Forelimb muscle (tissue), 1 donor: ENCODE results near the gene OXSM. TPM values are rescaled to one million over a fixed set of nuclear protein-coding genes. Genes with fewer than 3 reads are reported as not detected.
A peak's percentile ranks its signal among the peaks of the same experiment; 100 is the strongest.

Experiments
- DNase-seq: peaks from one replicate; pipeline ENCODE4 v3.0.0-alpha.2; 2013; ENCODE audit warnings: low read depth
- polyA plus RNA-seq: library from polyadenylated mRNA; unstranded; fragments of 120-200 nt; gene quantifications from one replicate; pipeline ENCODE4 v1.2.1, GENCODE V29; 2013; ENCODE audit not compliant: insufficient read length

OXSM gene
- polyA plus RNA-seq, 1 donor: 10.5 TPM

DNA sequence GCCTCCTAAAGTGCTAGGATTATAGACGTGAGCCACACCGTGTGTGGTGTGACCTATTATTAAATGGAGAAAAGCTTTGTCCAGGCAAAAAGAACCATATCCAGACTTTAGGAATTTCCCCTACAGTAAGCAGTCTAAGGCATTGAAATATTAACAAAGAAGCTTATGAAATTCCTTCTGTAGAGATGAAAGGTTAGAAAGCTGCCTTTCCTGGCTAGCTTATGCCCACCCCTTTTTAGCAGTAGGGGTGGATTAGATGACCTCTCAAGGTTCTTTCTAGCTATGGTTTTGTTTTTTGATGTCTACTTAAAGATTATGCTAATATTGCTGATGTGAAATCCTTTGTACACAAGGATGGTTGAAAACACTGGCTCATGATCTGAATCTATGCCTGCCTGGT is 13.9 kb downstream of the OXSM start:
- DNase-seq: no peak

DNA sequence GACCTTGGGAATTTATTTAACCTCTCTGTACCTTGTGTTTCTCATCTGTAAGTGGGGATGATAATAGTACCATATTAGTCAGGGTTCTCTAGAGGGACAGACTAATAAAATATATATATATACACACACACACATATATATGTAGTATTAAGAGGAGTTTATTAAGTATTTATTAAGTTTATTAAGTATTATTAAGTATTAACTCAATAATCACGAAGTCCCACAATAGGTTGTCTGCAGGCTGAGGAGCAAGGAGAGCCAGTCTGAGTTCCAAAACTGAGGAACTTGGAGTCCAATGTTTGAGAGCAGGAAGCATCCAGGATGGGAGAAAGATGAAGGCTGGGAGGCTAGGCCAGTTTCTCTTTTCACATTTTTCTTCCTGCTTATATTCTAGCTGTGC is 14.8 kb downstream of the OXSM start:
- no peak for DNase-seq

GRCh38 chr3:25812644-25813043 is 22.8 kb downstream of the OXSM start:
- no peak for DNase-seq

GRCh38 chr3:25817107-25817506 is 27.2 kb downstream of the OXSM start:
- no peak for DNase-seq

- DNase-seq: no peak
Observed at GRCh38 chr3:25817638-25818037, 27.7 kb downstream of the OXSM start.

GRCh38 chr3:25818335-25818734 is 28.4 kb downstream of the OXSM start:
- no peak for DNase-seq

DNA sequence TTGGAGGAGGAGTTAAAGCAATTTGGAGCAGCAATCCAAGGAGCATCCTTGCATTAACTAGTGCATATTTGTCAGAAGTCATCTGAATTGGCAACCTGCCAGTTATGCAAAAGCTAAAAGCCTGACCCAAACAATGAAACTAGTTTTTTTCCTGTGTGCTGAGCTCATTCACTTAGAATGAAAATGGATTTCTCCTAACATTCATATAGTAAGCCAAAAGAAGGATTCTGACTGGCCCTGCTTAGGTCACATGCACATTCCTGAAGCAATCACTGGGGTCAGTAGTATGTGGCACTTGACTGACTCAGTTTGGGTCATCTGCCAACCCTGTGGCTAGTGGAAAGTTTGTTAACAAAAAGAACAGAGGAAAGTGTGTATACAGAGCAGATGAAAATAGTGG is 30.5 kb downstream of the OXSM start:
- DNase-seq: peak; percentile 8

DNA sequence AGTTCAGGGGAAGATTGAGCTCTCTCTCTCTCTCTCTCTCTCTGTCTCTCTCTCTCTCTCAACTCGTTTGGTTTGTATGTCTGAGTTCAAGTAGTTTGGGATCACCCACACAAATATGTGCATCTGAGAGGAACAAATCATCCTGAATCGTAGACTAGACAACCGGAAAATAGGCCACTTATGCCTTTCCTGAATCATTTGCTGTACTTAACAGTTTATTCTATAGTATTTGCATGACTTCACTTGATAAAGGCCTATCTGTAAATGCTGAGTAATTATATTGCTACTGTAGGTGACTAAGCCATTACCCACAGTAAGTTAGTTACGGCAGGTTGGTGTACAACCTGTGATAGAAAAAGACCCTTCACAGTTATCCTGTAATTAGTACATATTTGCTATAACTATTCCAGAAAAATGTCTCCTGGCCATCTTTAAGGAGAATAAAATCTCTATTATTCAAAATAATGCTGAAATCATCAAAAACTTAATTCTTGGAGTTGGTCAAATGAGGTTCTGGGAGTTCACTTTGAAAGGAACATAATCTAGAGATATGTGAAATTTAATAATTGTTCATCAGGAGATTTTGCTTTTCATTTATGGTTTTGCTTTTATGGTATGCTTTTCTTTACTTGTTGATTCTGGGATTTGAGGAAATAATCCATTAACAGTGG is 31.1 kb downstream of the OXSM start:
- no peak for DNase-seq

DNA sequence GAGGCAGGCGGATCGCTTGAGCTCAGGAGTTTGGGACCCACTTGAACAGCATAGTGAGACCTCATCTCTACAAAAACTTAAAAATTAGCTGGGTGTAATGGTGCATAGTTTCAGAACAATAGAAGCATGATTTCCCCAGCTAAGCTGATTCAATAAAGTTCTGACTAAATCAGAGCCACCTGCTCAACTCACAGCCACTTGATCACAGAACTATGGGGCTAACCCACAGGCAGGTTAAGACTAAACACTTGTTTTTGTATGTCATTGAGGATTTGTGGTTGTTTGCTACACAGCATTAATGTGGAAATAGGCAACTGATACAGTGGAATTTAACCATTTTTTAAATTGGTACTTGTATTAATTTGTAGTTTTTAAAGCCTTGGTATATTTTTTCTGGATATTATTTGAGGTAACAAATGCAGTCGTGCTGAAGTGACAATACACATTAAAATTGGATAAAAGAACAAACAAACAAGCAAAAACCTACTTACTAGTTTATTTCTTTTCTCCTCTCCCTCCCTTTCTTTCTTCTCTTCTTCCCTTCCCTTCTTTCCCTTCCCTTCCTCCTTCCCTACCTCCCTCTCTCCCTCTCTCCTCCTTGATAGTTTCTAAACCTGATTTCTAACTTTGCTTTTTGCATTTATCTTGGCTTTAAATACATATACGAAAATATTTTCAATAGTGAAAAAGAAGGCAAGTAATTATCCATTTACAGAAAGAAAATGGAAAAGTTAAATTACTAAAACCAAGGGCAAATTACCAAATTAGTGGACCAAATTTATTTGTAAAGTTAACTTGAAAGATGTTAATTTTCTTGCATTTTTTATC is 32.1 kb downstream of the OXSM start:
- no peak for DNase-seq

DNA sequence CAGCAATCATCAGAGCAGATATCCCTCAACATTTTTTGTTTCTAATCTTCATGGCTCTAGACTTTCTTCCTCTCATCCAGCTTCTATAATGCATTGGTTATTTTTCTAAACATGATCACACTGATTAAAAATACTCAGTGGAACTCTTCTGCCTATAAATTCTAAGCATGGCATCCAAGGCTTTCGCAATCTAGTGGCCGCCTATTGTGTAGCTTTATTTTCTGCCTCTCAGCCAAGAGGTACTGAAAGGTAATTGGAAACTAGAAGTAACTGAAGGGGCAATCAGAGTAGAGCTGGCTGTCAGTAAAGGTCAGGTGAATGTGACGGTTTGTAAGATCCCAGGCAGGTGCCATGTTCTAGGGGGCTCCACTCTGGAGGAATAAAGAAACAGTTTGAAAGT is 33.4 kb downstream of the OXSM start:
- DNase-seq: no peak

GRCh38 chr3:25826510-25826909 is 36.6 kb downstream of the OXSM start:
- no peak for DNase-seq

DNA sequence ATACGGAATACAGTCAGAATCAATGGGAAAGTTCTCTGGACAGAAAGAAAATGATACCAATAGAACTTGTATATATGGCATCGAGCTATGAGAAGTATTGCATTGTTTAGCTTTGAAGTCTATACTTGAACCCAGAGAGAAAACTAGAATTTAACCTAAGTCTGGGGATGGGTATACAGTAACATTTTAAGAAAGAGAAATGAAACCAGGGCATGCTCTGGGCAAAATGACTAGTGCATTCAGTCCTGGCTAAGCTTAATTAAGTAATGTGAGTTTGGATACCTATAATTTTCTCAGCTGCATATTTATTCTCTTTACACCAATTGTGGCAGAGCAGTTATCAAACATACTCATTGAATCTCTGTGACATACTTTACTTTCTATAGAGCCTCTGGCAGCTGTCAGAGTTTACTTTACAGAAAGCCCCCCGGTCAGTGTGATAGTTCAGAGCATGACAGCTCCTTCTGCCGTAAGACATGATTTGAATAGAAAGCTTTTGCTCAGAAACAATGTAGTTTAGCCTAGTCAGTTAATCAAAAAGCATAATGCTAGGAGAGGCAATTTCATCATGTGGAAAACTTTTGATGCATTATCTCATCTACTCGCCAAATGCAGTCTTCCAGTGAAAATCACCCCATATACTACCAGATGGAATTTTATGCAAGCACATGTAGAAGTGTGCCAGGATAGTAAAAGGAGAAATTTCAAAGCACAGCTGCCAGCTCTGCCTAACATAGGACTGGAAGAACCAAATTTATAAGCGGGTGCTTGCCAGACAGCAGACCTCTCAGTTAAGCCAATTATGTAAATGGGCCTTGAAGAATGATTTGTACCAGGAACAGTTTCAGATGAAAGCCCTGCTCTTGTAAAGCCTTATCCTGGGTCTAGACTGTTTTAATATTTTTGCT is 40.7 kb downstream of the OXSM start:
- DNase-seq: peak; percentile 16

- peak; percentile 16 for DNase-seq
Observed at GRCh38 chr3:25831578-25831977, 41.7 kb downstream of the OXSM start.

DNA sequence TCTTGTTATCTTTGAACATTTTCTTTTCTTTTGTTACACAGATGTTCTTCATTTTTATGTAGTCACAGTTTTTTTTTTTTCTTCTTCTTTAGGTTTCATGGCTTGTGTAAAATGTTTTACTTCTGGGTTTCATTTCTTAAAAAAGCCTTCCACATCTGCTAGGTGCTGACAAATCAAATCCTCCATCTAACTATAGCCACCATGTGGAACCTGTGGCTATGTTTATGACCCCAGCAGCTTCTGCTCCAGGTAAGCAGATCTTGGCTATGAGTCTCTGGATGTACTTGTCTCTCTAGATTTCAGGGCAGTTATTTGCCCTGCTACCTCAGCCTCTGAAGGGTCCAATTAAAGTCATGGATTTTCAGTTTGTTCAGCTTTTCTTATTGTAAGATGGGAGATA is 44.5 kb downstream of the OXSM start:
- no peak for DNase-seq

DNA sequence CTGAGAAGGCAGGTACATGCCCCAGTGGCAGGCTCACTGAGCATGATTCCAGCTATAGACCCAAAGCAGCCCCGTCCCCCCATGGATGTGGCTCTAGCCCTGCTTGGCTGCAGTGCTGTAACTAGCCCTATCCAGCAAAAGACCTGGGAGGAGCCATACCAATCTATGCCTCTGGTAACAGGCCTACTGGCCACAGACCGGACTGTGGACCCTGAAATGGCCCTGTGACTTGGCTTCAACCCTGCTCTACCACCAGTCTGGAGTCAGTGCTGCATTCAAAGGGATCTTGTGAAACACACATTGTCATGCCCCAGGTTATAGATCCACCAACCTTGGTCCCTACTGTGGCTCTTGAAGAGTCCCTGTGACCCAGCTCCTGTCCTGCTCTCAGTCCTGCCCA is 46.7 kb downstream of the OXSM start:
- DNase-seq: no peak

DNA sequence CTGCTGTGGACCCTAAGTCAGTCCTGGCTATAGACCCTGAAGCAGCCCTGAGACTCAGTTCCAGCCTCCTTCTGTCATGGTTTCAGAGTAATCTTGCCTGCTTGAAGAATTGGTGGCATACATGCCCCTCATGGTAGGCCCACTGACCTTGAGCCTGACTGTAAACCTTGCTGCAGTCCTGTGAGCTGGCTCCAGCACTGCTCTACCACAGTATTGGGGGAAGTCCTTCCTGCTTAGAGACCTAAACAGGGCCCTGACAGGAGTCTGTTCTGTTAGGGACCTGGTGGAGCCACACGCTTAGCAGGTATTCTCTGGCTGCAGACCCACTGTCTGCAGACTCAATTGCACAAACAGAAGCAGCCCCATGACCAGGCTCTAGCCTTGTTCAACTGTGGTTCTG is 47.1 kb downstream of the OXSM start:
- DNase-seq: no peak

GRCh38 chr3:25840099-25840498 is 50.2 kb downstream of the OXSM start:
- no peak for DNase-seq

DNA sequence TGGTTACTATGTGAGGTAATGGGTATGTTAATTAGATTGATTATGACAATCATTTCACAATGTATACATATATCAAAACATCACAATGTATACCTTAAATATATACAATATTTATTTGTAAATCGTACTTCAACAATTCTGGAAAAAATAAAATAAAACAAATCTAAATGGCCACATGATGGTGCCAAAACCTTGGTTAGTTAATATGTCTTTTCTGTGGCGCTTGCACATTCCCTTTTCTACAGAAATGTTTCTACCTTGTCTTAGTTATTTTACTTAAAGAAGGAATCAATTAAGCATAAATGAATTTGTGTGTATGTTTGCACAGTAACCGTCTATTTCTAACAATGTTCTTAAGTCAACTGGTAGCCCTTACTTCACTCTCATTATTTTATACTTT is 53.4 kb downstream of the OXSM start:
- peak; percentile 26 for DNase-seq
